Rectal smooth muscle tissue (tissue), 1 donor: ENCODE results near the gene ZNF524.
"Not testable (repeated sequence)": the region's sequence is repeated elsewhere in the genome, so short reads cannot be mapped to it uniquely, and the experiment has no call there.

Source experiments
- H3K27ac ChIP-seq: one replicate; pipeline ENCODE4 v1.7.0; 2013; ENCODE audit warnings: low read depth, low read length, inconsistent platforms
- H3K27me3 ChIP-seq: one replicate; pipeline ENCODE4 v1.7.0; 2013; ENCODE audit warnings: low read length; ENCODE audit not compliant: control insufficient read depth, insufficient read depth
- H3K36me3 ChIP-seq: one replicate; pipeline ENCODE4 v1.7.0; 2013; ENCODE audit warnings: low read length; ENCODE audit not compliant: control insufficient read depth, insufficient read depth
- H3K4me1 ChIP-seq: one replicate; pipeline ENCODE4 v1.7.0; 2013; ENCODE audit warnings: low read length; ENCODE audit not compliant: control insufficient read depth, insufficient read depth
- H3K4me3 ChIP-seq: one replicate; pipeline ENCODE4 v1.7.0; 2013; ENCODE audit warnings: low read length
- H3K9ac ChIP-seq: one replicate; pipeline ENCODE4 v1.7.0; 2013; ENCODE audit warnings: low read length

Gene ZNF524

DNA sequence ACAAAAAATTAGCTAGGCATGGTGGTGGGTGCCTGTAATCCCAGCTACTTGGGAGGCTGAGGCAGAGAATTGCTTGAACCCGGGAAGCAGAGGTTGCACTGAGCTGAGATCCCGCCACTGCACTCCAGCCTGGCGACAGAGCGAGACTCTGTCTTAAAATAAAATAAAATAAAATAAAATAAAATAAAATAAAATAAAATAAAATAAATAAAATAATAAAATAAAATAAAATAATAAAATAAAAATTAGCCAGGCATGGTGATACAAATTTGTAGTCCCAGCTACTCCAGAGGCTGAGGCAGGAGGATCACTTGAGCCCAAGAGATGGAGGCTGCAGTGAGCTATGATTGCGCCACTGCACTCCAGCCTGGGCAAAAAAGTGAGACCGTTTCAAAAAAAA lies 26.2 kb upstream of the ZNF524 start:
- H3K4me1 ChIP-seq, H3K27ac ChIP-seq, H3K27me3 ChIP-seq, H3K9ac ChIP-seq, H3K4me3 ChIP-seq, H3K36me3 ChIP-seq: not testable (repeated sequence)

DNA sequence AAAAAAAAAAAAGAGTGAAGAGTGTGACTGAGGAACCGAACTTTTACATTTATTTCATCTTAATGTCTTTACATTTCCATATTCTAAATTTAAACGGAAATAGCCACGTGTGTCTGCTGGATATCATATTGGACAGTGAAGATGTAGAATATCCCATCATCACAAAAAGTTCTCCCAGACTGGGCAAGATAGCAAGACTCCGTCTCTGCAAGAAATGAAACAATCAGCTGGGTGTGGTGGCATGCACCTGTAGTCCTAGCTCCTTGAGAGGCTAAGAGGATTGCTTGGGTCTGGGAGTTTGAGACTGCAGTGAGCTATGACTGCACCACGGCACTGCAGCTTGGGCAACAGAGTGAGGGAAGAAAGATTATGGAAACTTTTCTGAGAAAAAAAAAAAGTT lies 23.3 kb upstream of the ZNF524 start:
- Histone ChIP-seq H3K27ac (no peak overlapping the region), H3K4me3 (no peak overlapping the region), H3K9ac (no peak overlapping the region), H3K36me3 (no peaks in the 10 kb centered on the region), H3K27me3 (no peaks in the 10 kb centered on the region), H3K4me1 (no peaks in the 10 kb centered on the region)

DNA sequence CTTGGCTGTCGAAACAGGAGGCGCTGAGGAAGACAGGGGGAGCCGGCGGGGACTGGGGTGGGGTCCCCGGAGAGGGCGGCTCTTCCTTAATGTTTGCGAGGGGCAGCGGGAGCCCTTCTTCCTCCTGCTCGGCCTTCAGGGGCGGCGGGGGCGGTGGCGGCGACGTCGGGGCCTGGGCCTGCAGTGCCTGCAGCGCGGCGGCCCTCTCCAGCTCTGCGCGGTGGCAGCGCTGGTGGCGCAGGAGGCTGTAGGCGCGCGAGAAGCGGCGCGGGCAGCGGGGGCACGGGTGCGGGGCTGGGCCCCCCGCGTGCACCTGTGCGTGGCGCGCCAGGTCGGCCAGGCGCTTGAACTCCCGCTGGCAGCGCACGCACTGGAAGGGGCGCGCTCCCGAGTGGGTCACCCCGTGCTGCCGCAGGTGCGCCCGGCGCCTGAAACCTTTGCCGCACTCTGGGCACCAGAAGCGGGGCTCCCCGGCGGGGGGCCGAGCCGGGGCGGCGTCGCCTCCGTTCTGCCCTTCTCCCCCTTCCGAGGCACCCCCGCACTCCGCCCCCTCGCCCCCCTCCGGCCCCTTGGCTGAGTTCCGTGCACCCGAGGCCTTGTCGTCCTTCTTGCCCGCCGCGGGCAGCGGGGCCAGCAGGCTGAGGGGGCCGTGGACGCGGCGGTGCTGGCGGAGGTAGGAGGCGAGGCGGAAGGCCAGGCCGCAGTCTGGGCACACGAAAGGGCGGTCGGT lies 21.9 kb upstream of the ZNF524 start:
- H3K4me3 ChIP-seq, result no peak overlapping the region
- H3K27me3 ChIP-seq, result no peaks in the 10 kb centered on the region
- no peak overlapping the region for H3K27ac ChIP-seq
- no peaks in the 10 kb centered on the region for H3K36me3 ChIP-seq
- no peaks in the 10 kb centered on the region for H3K4me1 ChIP-seq
- no peak overlapping the region for H3K9ac ChIP-seq

DNA sequence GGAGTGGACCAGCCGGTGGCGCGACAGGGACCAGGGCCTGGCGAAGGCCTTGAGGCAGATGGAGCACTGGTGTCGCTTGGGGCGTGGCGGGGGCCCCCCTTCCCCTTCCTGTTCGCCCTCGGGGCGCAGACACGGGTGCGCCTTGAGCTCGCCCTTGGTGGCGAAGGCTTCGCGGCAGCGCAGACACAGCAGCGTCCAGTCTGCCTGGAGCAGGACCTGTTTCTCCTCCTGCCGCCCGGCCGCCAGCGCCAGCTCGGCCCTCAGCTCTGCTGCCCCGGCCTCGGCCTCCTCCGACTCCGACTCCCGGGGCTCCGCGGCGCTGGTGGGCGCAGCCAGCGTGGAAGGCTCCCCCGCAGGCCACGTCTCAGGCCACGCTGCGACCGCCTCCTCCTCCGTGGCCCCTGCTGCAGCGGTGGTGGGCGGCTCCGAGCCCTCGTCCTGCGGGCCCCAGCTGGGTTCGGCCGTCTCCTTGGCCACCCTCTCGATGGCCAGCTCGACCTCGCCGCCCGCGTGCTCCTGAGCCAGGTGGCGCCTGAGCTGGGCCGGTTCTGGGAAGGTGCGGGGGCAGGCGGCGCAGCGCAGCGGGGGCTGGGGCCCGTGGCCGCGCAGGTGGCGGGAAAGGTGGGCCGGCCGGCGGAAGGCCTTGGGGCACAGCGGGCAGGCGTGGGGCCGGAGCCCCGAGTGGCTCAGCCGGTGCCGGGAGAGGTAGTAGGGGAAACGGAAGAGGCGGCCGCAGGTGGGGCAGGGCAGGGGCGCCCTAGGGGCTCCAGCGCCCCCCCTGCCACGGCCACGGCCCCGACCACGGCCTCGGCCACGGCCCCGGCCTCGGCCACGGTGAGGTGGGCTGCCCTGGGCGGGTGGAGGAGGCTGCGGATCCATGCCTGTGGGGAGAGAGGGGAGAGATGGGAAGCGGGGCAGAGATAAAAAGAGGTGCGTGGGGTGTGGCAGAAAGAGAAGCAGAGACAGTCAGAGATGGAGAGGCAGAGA lies 21.0 kb upstream of the ZNF524 start:
- Histone ChIP-seq H3K4me1 (no peaks in the 10 kb centered on the region), H3K4me3 (peak overlapping the region; percentile 88), H3K36me3 (no peaks in the 10 kb centered on the region), H3K27ac (no peak overlapping the region), H3K9ac (no peak overlapping the region), H3K27me3 (no peaks in the 10 kb centered on the region)

DNA sequence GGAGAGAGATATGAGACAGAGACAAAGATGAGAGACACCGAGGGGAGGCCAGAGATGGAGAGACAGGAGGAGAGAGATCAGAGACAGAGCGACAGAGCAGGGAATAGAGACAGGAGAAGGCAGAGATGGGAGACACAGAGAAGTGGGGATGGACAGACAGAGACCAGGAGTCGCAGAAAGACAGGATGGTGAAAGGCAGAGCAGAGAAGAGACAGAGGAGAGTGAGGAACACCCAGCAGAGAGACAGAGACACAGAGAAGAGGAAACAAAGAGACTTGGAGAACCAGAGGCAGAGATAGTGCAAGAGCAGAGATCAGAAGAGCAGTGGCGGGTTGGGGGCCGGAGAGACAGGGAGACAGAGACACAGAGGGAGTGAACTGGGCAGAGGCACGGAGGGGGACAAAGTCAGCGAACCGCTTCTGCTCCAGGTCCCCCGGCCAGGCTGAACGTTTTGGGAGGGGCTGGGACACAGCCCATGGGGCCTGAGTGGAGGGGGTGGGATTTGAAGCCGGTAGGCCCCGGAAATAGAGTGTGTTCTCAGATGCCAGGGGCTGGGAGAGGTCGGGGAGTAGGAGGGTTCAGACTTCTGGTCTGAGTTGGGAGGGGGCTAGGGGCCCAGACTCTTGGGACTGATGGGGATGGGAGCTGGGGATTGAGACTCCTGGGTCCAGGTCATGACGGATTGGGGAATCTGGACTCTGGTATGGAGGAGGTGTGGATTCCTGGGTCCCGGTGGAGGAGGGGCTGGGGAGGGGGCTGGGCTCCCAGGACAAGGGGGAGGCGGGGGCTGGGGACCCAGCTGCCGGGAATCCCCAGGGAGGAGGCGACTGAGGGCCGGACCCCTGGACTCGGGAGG lies 20.1 kb upstream of the ZNF524 start:
- Histone ChIP-seq H3K27me3 (no peaks in the 10 kb centered on the region), H3K4me3 (peak overlapping the region; percentile 88), H3K9ac (peak overlapping the region; percentile 56), H3K36me3 (no peaks in the 10 kb centered on the region), H3K4me1 (no peaks in the 10 kb centered on the region), H3K27ac (peak overlapping the region; percentile 89)

DNA sequence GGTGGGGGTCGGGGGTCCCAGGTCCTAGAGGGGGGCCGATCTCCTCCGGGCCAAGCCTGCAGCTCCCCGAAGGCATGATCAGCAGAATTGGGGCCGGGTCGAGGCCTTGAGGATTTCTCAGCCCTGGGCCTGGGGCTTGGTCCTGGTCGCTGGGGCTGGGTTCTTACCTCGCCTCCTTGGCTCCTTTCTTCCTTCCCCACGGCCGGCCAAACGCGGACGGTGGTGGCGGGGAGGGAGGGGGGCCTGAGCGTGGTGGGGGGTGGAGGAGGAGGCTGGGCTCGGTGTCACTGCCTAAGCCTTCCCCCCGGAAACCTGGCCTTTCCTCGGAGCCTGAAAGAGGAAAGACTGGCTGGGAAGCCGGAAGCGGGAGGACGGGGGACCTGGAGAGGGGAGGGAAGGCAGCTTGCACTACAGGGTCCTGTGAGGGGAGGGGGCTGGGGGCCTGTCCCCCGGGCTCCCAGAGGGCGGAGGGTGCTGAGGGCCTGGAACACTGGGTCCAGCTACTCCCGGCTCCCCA lies 19.4 kb upstream of the ZNF524 start, which contains the start of gene ZNF579:
ZNF579 (minus strand) TSS at position 221 of the 517 bp plus-strand sequence. CDS start 1,209 bp downstream, outside the sequence.
- Histone ChIP-seq H3K27ac (peak within 1 kb of the TSS; percentile 89), H3K36me3 (no peaks in the 10 kb centered on the region), H3K4me1 (no peaks in the 10 kb centered on the region), H3K9ac (peak within 1 kb of the TSS; percentile 73), H3K4me3 (peak within 1 kb of the TSS; percentile 88), H3K27me3 (no peaks in the 10 kb centered on the region)

DNA sequence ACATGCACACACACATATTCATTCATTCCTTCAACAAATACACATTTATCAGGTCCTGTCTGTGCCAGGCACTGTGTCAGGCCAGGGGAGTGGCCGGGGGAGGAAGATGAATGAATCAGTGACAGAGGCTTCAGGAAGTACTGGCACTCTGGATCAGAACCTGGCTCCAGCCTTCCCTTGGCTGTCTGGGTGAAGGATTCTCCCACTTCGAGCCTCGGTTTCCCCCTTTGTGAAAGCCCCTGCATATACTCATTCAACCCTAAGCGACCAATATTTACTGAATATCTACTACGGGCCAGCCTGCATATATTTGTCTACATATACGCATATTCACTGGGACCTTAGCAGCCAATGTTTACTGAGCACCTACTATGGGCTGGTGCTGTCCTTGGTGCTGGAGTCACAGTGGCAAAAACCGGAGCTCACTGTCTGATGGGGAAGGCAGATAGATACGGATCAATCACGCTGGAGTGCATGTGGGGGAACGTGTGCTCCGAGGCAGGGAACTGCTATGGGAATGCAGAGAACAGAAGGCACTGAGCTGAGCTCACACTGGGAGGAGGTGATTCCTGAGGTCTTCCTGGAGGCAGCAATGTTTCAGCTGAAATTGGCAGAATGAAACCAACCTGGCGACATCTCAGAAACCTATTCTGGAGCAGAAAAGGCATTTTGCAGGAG lies 18.8 kb upstream of the ZNF524 start:
- Histone ChIP-seq H3K27ac (peak overlapping the region; percentile 82), H3K36me3 (no peaks in the 10 kb centered on the region), H3K4me1 (no peaks in the 10 kb centered on the region), H3K4me3 (peak overlapping the region; percentile 88), H3K9ac (peak overlapping the region; percentile 58), H3K27me3 (no peaks in the 10 kb centered on the region)

DNA sequence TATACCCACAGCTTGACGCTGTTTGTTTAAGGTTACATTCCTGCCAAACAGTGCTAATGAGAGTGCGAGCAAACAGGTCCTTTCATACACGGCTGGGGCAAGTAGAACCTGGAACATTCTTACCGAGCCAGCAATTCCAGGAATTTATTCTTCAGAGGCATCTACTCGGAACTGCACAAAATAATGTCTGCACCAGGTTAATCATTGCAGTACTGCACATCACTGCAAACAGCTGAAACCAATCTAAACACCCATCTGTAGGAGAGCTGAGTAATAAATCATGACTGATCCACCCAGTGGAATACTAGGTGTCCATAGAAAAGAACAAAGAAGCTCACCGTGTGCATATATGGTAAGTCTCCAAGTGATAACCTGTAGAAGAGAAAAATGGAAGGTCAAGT lies 18.3 kb upstream of the ZNF524 start:
- H3K4me1 ChIP-seq, result no peaks in the 10 kb centered on the region
- H3K27me3 ChIP-seq, result no peaks in the 10 kb centered on the region
- no peak overlapping the region for H3K9ac ChIP-seq
- H3K4me3 ChIP-seq, result no peak overlapping the region
- H3K36me3 ChIP-seq, result no peaks in the 10 kb centered on the region
- H3K27ac ChIP-seq, result no peak overlapping the region

DNA sequence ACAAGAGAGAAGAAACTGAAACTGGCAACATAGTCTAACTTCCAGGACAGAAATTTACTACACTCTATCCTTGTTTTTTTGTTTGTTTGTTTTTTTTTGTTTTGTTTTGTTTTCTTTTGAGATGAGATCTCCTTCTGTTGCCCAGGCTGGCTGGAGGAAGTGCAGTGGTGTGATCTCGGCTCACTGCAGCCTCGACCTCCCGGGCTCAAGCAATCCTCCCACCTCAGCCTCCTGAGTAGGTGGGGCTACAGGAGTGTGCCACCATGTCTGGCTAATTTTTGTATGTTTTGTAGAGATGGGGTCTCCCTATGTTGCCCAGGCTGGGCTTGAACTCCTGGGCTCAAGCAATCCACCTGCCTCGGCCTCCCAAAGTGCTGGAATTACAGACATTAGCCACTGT lies 17.8 kb upstream of the ZNF524 start:
- H3K4me1 ChIP-seq, H3K36me3 ChIP-seq, H3K4me3 ChIP-seq, H3K9ac ChIP-seq, H3K27me3 ChIP-seq, H3K27ac ChIP-seq: not testable (repeated sequence)

DNA sequence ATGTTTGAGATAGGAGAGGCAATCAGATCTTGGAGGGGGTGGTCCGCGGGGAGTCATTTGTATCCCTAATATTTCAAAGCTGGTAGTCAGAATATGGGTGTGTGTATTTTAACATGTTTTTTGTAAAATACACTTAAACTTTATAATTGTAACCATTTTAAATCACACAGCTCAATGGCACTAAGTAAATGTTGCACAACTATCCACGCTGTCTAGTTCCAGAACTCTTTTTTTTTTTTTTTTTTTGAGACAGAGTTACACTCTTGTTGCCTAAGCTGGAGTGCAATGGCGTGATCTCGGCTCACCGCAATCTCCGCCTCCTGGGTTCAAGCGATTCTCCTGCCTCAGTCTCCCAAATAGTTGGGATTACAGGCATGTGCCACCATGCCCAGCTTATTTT lies 16.2 kb upstream of the ZNF524 start:
- H3K4me1 ChIP-seq, H3K27me3 ChIP-seq, H3K36me3 ChIP-seq, H3K27ac ChIP-seq, H3K4me3 ChIP-seq, H3K9ac ChIP-seq: not testable (repeated sequence)

DNA sequence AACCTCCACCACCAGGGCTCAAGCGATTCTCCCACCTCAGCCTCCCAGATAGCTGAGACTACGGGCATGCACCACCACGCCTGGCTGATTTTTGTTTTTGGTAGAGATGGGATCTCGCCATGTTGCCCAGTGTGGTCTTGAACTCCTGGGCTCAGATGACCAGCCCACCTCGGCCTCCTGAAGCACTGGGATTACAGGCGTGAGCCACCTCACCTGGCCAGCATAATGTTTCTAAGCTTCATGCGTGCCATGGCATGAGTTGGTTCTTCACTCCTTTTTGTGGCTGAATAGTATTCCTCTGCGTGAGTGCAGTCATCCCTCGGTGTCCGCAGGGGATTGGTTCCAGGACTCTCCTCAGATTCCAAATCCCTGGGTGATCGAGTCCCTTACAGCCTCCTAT lies 15.2 kb upstream of the ZNF524 start:
- Histone ChIP-seq H3K4me3 (no peak overlapping the region), H3K27me3 (no peaks in the 10 kb centered on the region), H3K36me3 (no peaks in the 10 kb centered on the region), H3K4me1 (no peaks in the 10 kb centered on the region), H3K9ac (no peak overlapping the region), H3K27ac (no peak overlapping the region)
